Cardiac fibroblast (primary cell): ENCODE results near the gene GRHL1.

Experiments
- DNase-seq, 2 donors: peaks; one replicate each; pipeline versions ENCODE4 v3.0.0 to v3.0.0-alpha.2; 2010; ENCODE audit warnings: low read depth in 2 of 2
- H3K4me3 ChIP-seq, 2 donors: replicated peaks in 1 of 2; 1 replicate in 1 of 2; 2 replicates in 1 of 2; pipeline ENCODE4 v1.5.1; 2011; ENCODE audit warnings: low read depth in 2 of 2, low read length in 2 of 2, mild to moderate bottlenecking in 2 of 2, moderate library complexity in 1 of 2
- TF ChIP-seq, protein P1 (sequence below): IDR thresholded peaks from one replicate; pipeline ENCODE4 v1.5.1; 2011; ENCODE audit warnings: low read depth, mild to moderate bottlenecking, low read length, inconsistent platforms

The GRHL1 gene

DNA sequence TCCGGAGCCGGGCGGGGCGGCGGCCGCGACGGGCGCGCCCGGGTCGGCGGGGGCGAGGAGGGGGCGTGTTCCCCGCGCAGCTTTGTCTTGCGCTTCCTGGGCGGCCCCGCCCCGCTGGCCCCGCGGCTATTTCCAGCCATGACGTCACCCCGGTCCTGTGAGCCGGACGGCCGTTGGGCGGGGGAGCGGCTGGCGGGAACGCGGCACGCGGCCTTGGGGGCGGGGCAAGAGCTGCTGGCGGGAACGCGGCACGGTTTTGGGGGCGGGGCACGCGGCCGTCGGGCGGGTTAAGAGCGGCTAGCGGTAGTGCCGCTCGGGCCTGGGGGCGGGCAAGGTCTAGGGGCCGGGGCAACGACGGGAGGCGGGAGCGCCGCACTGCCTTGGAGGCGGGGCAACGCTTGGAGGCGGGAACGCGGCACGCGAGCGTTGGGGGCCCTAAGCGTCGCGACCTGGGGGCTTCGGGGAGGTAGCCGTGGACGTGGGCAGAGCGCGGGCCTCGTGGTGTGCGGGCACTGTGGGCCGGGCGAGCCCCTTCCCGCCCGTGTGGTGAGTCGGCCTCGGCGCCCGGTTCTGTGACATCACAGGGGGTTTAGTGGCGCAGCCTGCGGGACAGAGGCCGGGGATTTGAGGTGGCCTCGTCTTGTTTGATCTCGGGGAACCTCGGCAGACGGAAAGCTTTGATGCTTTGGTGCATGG, 92.6 kb downstream of the GRHL1 start:
- H3K4me3 ChIP-seq, result peak overlapping the region; percentile 57 to 69
- peak; percentile 95 to 98 for DNase-seq
- TF ChIP-seq, protein P1, sequence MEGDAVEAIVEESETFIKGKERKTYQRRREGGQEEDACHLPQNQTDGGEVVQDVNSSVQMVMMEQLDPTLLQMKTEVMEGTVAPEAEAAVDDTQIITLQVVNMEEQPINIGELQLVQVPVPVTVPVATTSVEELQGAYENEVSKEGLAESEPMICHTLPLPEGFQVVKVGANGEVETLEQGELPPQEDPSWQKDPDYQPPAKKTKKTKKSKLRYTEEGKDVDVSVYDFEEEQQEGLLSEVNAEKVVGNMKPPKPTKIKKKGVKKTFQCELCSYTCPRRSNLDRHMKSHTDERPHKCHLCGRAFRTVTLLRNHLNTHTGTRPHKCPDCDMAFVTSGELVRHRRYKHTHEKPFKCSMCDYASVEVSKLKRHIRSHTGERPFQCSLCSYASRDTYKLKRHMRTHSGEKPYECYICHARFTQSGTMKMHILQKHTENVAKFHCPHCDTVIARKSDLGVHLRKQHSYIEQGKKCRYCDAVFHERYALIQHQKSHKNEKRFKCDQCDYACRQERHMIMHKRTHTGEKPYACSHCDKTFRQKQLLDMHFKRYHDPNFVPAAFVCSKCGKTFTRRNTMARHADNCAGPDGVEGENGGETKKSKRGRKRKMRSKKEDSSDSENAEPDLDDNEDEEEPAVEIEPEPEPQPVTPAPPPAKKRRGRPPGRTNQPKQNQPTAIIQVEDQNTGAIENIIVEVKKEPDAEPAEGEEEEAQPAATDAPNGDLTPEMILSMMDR, result no peak

DNA sequence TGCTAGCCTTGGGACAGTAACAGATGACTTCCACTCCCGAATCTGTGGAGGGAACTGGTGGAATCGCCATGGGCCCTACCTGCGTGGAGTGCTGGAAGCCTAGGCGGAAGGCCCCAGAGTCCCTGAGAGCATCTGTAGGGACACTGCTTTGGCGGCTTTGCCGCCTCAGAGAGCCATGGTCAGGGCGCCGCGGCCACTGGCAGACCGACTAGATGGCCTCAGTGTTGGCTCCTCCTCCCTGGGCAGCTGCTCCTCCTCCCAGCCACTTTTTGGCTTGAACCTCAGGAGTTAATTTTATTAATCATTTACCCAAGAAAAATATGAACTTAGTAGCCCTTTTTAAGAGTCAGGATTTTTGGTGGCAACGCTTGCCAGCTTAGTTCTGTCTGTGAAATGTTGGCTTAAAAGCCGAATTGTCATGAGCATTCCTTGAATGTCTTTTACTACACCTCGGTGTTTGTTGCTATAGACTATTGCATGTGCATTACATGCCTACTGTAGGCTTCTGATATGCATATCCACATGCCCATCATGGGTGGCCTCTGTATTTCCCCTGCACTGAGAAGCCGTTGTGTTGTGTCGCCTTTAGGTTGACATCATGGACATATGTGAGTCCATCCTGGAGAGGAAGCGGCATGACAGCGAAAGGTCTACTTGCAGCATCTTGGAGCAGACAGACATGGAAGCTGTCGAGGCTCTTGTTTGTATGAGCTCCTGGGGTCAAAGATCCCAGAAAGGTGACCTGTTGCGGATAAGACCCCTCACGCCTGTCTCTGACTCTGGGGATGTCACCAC, 94.3 kb downstream of the GRHL1 start:
- H3K4me3 ChIP-seq, result no peak overlapping the region
- DNase-seq, result no peak
- TF ChIP-seq, protein P1, result no peak

DNA sequence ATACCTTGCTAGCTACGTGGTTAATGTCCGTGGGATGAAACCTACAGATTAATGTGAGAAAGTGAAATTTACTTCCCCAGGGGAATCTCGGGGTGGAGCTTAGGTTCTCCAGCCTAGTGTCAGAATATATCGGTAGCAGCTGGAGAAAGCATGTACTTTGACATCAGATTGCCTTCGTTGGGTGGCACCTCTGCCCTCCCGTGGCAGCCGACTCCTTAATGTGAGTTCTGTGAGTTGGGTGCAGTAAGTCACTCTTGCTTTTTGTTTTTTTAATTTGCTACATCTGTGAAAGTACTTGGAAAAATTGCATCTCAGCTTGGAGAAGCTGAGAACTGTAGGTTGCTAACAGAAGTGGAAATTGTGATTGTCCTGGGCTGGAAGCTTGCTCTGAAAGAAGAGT, 95.4 kb downstream of the GRHL1 start:
- H3K4me3 ChIP-seq, result no peak overlapping the region
- TF ChIP-seq, protein P1, result no peak
- DNase-seq, result no peak

DNA sequence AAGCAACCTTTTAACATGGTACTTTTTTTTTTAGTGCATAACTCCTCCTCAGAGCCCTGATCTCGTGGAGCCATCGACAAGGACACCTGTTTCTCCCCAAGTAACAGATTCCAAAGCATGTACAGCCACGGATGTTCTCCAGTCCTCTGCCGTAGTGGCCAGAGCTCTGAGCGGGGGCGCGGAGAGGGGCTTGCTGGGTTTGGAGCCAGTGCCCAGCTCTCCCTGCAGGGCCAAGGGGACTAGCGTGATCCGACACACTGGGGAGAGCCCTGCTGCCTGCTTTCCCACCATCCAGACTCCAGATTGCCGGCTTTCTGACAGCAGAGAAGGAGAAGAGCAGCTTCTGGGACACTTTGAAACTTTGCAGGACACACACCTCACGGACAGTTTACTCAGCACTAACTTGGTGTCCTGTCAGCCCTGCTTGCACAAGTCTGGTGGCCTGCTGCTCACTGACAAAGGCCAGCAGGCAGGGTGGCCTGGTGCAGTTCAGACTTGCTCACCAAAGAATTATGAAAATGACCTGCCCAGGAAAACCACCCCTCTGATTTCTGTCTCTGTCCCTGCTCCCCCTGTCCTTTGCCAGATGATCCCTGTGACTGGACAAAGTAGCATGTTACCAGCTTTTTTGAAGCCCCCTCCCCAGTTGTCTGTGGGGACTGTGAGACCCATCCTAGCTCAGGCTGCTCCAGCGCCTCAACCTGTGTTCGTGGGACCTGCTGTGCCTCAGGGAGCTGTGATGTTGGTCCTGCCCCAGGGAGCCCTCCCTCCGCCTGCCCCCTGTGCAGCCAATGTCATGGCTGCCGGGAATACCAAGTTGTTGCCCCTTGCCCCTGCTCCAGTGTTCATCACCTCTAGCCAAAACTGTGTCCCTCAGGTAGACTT, 96.4 kb downstream of the GRHL1 start:
- TF ChIP-seq, protein P1, result no peak
- H3K4me3 ChIP-seq, result no peak overlapping the region
- no peak for DNase-seq

DNA sequence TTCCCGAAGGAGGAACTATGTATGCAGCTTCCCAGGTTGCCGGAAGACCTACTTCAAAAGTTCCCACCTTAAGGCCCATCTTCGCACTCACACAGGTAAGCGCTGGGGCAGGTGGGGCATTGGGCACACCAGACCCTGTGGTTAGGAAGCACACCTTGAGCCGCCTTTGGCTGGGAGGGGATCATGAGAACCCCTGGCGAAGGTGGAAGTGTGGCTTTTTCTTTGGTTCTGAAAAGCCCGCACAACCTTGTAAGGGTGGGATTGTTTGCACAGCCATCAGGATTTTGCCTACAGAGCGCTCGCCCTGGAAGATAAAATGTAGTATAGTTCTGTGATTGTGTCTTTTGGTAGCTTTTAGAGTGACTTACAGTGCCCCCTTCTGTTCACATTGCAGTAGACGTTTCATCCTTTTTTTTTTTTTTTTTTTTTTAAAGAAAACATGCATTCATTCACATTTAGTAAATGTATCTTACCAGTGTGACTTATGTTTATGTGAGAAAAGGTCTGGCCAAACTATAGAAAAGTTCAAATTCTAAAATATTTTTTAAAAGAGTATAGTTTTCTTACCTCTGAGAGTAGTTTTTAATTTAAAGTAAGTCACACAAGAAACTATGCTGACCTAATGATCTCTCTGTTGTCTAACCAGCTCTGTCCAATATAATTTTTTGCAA, 97.1 kb downstream of the GRHL1 start:
- peak; percentile 75 to 77 for DNase-seq
- TF ChIP-seq, protein P1, result peak; percentile 64

More for the DNA sequence above, 97.1 kb downstream of the GRHL1 start:
- H3K4me3 ChIP-seq, result no peak overlapping the region
